Upper lobe of left lung (tissue), 6 donors: ENCODE results near the gene DBH. TPM values are rescaled to one million over a fixed set of nuclear protein-coding genes. Genes with fewer than 3 reads are reported as not detected.

Experiments used
- ATAC-seq, 2 donors: fragments of 200-7000 bp; cut with Tn5 transposase; one replicate each; pipeline ENCODE4 v1.9.1; 2022; ENCODE audit warnings: mild to moderate bottlenecking in 2 of 2, moderate library complexity in 2 of 2; ENCODE audit not compliant: low FRiP score in 2 of 2
- DNase-seq, 2 donors: peaks; one replicate each; pipeline ENCODE4 v3.0.0-alpha.2; 2019 to 2020
- H3K27ac ChIP-seq, 4 donors: fragments of 200-600 bp; sonication (generic); one replicate each; pipeline ENCODE4 v1.5.1; 2016 to 2019
- H3K27me3 ChIP-seq, 4 donors: fragments of 200-600 bp; sonication (generic); one replicate each; pipeline ENCODE4 v1.5.1; 2017 to 2019
- H3K36me3 ChIP-seq, 4 donors: fragments of 200-600 bp; sonication (generic); one replicate each; pipeline ENCODE4 v1.5.1; 2016 to 2019
- H3K4me1 ChIP-seq, 4 donors: fragments of 200-600 bp; sonication (generic); one replicate each; pipeline ENCODE4 v1.5.1; 2018 to 2019
- H3K4me3 ChIP-seq, 4 donors: fragments of 200-600 bp; sonication (generic); one replicate each; pipeline ENCODE4 v1.5.1; 2017 to 2019; ENCODE audit warnings: mild to moderate bottlenecking in 2 of 4, moderate library complexity in 1 of 4
- H3K9me3 ChIP-seq, 4 donors: fragments of 200-600 bp; sonication (generic); one replicate each; pipeline ENCODE4 v1.5.1; 2018 to 2019
- EP300 ChIP-seq, 4 donors: sonication (generic); formaldehyde crosslinking; IDR thresholded peaks; one replicate each; pipeline ENCODE4 v1.5.1; 2017; ENCODE audit warnings: antibody characterized with exemption in 4 of 4, control low read depth in 2 of 4
- POLR2A ChIP-seq, 4 donors: fragments of 450-650 bp; IDR thresholded peaks; one replicate each; pipeline ENCODE4 v1.5.1; 2016 to 2017; ENCODE audit warnings: antibody characterized with exemption in 4 of 4, mild to moderate bottlenecking in 2 of 4
- POLR2AphosphoS5 ChIP-seq, 2 donors: sonication (generic); formaldehyde crosslinking; IDR thresholded peaks; one replicate each; pipeline ENCODE4 v1.5.1; 2017; ENCODE audit warnings: antibody characterized with exemption in 2 of 2
- WGBS, 2 donors: methylation state at CpG; one replicate each; pipeline ENCODE4 v1.1.5; 2017 to 2018; 5-methylcytosine and 5-hydroxymethylcytosine counted together
- total RNA-seq, 6 donors: library from RNA; depleted of rRNA in 4 of 6; stranded (reverse); fragments of >200 nt in 4 of 6; gene quantifications; one replicate each; pipeline versions ENCODE4 v1.1.0 to v1.2.1, GENCODE V29; 2016 to 2021
- TF ChIP-seq, protein P1 (sequence below), 6 experiments: fragments of 450-650 bp in 4 of 6; fragments of 200-600 bp in 2 of 6; sonication (generic) in 2 of 6; IDR thresholded peaks; one replicate each; pipeline ENCODE4 v1.5.1; 2016 to 2019; ENCODE audit warnings: antibody characterized with exemption in 6 of 6
- donor health status: DM: no; HTN: no; CAD: no; lungs with moderate emphysema.
- donor health status: DM: no; HTN: yes; CAD: no; lungs with severe emphysema.

DBH gene
- total RNA-seq, 6 donors from 2014 or later, result 0.27 TPM; not detected in 5

DNA sequence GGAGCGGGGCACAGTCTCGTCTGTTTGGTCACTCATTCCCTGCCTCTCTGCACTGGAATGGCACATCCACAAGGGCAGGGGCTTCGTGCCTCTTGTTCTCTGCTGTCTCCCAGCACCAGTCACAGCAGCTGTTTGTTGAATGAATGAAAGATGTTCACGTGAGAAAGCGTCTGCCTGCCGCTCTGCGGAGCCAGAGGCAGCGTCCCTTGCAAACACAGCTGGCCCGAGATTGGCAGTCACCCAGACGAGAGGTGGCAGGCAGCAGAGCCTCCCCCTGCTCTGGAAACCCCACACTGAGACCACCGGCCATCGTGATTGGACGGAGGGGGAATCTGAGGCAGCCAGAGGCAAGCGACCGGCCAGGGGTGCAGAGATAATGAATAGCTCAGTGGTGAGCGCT lies 21.0 kb upstream of the DBH start:
- ATAC-seq, result no peak
- no peaks in the 10 kb centered on the region for H3K36me3 ChIP-seq
- WGBS, 2 donors, result 37 to 41% methylated on average over 10 to 16 of the region's 16 CpGs
- peaks cover 0 to 5% (median 0%) of the 10 kb centered on the region in 4 donors for H3K4me1 ChIP-seq
- peaks cover 0 to 12% (median 0%) of the 10 kb centered on the region in 4 donors for H3K27me3 ChIP-seq
- no peaks in the 10 kb centered on the region for H3K9me3 ChIP-seq
- DNase-seq, result peak in 1 of 2 donors; percentile 54
- no peak overlapping the region for H3K27ac ChIP-seq
- no peak overlapping the region for H3K4me3 ChIP-seq
- TF ChIP-seq POLR2A (IDR thresholded peaks at IDR 0.05) (no peak), EP300 (IDR thresholded peaks at IDR 0.05) (no peak), POLR2AphosphoS5 (IDR thresholded peaks at IDR 0.05) (no peak)
- TF ChIP-seq, protein P1, sequence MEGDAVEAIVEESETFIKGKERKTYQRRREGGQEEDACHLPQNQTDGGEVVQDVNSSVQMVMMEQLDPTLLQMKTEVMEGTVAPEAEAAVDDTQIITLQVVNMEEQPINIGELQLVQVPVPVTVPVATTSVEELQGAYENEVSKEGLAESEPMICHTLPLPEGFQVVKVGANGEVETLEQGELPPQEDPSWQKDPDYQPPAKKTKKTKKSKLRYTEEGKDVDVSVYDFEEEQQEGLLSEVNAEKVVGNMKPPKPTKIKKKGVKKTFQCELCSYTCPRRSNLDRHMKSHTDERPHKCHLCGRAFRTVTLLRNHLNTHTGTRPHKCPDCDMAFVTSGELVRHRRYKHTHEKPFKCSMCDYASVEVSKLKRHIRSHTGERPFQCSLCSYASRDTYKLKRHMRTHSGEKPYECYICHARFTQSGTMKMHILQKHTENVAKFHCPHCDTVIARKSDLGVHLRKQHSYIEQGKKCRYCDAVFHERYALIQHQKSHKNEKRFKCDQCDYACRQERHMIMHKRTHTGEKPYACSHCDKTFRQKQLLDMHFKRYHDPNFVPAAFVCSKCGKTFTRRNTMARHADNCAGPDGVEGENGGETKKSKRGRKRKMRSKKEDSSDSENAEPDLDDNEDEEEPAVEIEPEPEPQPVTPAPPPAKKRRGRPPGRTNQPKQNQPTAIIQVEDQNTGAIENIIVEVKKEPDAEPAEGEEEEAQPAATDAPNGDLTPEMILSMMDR (IDR thresholded peaks at IDR 0.05), result no peak

DNA sequence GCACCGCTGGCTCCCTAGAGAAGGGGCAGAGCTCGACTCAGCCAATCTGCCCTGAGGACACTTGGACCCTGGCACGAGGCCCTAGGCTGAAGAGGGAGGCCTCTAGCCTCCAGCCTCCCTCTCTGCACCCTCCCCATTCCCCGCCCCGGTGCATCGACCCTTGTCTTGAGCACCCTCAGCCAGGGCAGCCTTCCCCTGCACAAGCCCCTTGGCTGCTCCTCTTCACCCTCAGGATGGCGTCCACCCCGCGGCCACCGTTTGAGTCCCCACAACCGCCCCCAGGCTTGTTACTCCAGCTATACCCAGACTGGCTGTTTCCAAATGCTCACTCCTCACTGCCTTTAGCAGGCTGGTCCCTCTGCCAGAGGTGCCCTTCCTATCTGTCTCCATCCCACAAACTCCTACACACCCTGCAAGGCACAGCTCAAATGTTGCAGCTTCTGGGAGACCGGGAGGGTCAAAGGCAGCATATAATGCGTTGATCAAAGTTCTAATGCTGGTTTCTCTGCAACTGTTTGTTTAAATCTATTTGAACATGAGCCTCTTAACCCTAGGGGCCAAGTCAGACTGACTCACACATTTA lies 20.5 kb upstream of the DBH start:
- no peaks in the 10 kb centered on the region for H3K9me3 ChIP-seq
- no peak overlapping the region for H3K4me3 ChIP-seq
- H3K27me3 ChIP-seq, result peaks cover 0 to 12% (median 0%) of the 10 kb centered on the region in 4 donors
- 75 to 79% methylated on average over 11 to 12 of the region's 13 CpGs for WGBS, 2 donors
- no peak overlapping the region for H3K27ac ChIP-seq
- TF ChIP-seq, protein P1 (IDR thresholded peaks at IDR 0.05), result no peak
- TF ChIP-seq POLR2AphosphoS5 (IDR thresholded peaks at IDR 0.05), result no peak
- peak in 1 of 2 donors; percentile 53 for DNase-seq
- no peak for ATAC-seq
- no peaks in the 10 kb centered on the region for H3K36me3 ChIP-seq
- peaks cover 0 to 5% (median 0%) of the 10 kb centered on the region in 4 donors for H3K4me1 ChIP-seq

DNA sequence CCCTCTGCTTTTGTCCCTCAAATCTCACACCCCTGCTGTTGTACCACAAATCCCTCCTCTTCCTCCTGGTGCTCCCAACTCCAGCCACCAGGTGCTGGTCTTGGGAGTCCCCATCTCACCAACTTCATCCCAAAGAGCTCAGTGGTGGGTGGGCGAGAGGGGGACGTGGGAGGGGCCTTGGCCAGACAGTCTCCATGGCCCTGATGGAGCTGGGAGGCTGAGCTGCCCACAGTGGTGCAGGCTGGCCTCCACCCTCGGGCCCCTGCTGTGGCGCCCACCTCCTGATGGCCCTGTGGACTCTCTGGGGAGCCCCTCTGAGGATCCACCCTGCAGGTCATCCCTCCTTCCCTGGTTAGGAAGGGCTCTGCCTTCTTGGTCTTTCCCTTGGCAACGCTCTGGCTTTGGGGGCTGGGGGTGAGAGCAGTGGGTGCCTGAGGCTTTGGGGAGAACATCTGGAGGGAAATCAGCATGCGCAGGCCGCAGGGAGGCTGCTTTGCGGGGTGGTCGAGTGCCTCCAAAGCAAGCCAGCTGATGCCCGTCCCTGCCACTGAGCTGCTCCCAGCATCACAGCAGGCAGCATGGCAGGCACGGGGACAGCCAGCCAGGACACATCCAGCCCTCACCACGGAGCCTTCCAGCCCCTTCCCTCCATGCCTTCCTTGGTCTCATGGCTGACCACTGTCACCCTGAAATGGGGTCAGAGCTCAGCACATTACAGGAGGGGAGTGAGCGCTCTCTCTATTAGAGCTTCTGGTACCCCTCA lies 19.3 kb upstream of the DBH start:
- Histone ChIP-seq H3K27ac (no peak overlapping the region), H3K4me1 (peaks cover 0 to 5% (median 0%) of the 10 kb centered on the region in 4 donors), H3K9me3 (no peaks in the 10 kb centered on the region), H3K4me3 (no peak overlapping the region), H3K36me3 (no peaks in the 10 kb centered on the region), H3K27me3 (peaks cover 0 to 12% (median 0%) of the 10 kb centered on the region in 4 donors)
- DNase-seq (no peak), ATAC-seq (no peak)
- TF ChIP-seq EP300 (IDR thresholded peaks at IDR 0.05) (no peak), POLR2AphosphoS5 (IDR thresholded peaks at IDR 0.05) (no peak), POLR2A (IDR thresholded peaks at IDR 0.05) (no peak)
- TF ChIP-seq, protein P1 (IDR thresholded peaks at IDR 0.05), result no peak
- WGBS, 2 donors, result 78% methylated on average over 12 of the region's 13 CpGs; no CpG with 5 or more reads in 1 of the 2 donors

DNA sequence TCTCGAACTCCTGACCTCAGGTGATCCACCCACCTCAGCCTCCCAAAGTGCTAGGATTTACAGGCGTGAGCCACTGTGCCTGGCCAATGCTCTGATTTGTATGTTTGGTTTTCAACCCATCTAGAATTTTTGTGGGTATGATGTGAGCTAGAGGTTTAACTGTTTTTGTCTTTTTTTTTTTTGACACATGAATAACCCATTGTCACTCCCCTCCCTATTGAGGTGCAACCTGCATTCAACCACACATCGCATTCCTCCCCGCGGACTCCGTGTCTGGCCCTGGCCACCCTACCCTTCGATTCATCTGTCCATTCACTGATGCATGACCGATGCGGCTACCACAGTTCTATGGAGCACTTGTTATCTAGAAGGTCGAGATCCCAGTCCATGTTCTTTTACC lies 17.4 kb upstream of the DBH start:
- H3K36me3 ChIP-seq, result no peaks in the 10 kb centered on the region
- no peaks in the 10 kb centered on the region for H3K9me3 ChIP-seq
- peaks cover 0 to 5% (median 0%) of the 10 kb centered on the region in 4 donors for H3K4me1 ChIP-seq
- DNase-seq, result no peak
- TF ChIP-seq POLR2A (IDR thresholded peaks at IDR 0.05) (no peak), EP300 (IDR thresholded peaks at IDR 0.05) (no peak), POLR2AphosphoS5 (IDR thresholded peaks at IDR 0.05) (no peak)
- TF ChIP-seq, protein P1 (IDR thresholded peaks at IDR 0.05), result no peak
- WGBS, 2 donors, result 85 to 90% methylated on average over 10 of the region's 10 CpGs
- H3K27me3 ChIP-seq, result peaks cover 0 to 12% (median 0%) of the 10 kb centered on the region in 4 donors
- no peak for ATAC-seq
- H3K27ac ChIP-seq, result no peak overlapping the region
- H3K4me3 ChIP-seq, result no peak overlapping the region
